Loucy (cell line): Measurements from ENCODE around the gene CACNA1C.

Experiments
- H2AFZ ChIP-seq: fragments of 200-600 bp; sonication (generic); 2 replicates; pipeline ENCODE4 v1.6.0; 2016; ENCODE audit warnings: antibody characterized with exemption, mild to moderate bottlenecking, low read length, moderate library complexity
- H3F3A ChIP-seq: fragments of 200-600 bp; 2 replicates; pipeline ENCODE4 v1.6.0; 2016; ENCODE audit warnings: antibody characterized with exemption, low read depth, mild to moderate bottlenecking
- H3K27me3 ChIP-seq: fragments of 200-600 bp; sonication (generic); 2 replicates; pipeline ENCODE4 v1.6.1; 2014; ENCODE audit warnings: low read length, mild to moderate bottlenecking; ENCODE audit not compliant: insufficient read depth, poor library complexity, severe bottlenecking
- H3K36me3 ChIP-seq: fragments of 200-600 bp; sonication (generic); 2 replicates; pipeline ENCODE4 v1.6.1; 2016; ENCODE audit warnings: low read length; ENCODE audit not compliant: insufficient read depth
- H3K4me1 ChIP-seq: fragments of 200-600 bp; sonication (generic); 2 replicates; pipeline ENCODE4 v1.5.1; 2014; ENCODE audit warnings: low read length, mild to moderate bottlenecking; ENCODE audit not compliant: insufficient read depth, poor library complexity, severe bottlenecking
- H3K4me2 ChIP-seq: fragments of 200-600 bp; sonication (generic); 2 replicates; pipeline ENCODE4 v1.6.0; 2014; ENCODE audit warnings: antibody characterized with exemption, low read length, low read depth, mild to moderate bottlenecking; ENCODE audit not compliant: poor library complexity, severe bottlenecking
- H3K4me3 ChIP-seq: fragments of 200-600 bp; sonication (generic); 2 replicates; pipeline ENCODE4 v1.5.1; 2014; ENCODE audit warnings: low read length, mild to moderate bottlenecking, mixed read lengths; ENCODE audit not compliant: poor library complexity, severe bottlenecking
- H3K79me2 ChIP-seq: fragments of 200-600 bp; sonication (generic); 2 replicates; pipeline ENCODE4 v1.6.1; 2014; ENCODE audit warnings: low read length; ENCODE audit not compliant: insufficient read depth
- H3K9ac ChIP-seq: fragments of 200-600 bp; sonication (generic); 2 replicates; pipeline ENCODE4 v1.6.0; 2014; ENCODE audit warnings: mild to moderate bottlenecking, low read depth, low read length, moderate library complexity; ENCODE audit not compliant: poor library complexity, severe bottlenecking
- H3K9me2 ChIP-seq: fragments of 200-600 bp; sonication (generic); replicated peaks from 2 replicates; pipeline ENCODE4 v1.6.1; 2016; ENCODE audit warnings: low read depth, low read length, mixed read lengths
- H3K9me3 ChIP-seq: fragments of 200-600 bp; sonication (generic); 2 replicates; pipeline ENCODE4 v1.6.1; 2014; ENCODE audit warnings: mild to moderate bottlenecking, antibody characterized with exemption, low read length, low read depth; ENCODE audit not compliant: insufficient read depth
- H4K20me1 ChIP-seq: fragments of 200-600 bp; sonication (generic); 2 replicates; pipeline ENCODE4 v1.6.0; 2014; ENCODE audit warnings: antibody characterized with exemption, low read length, mild to moderate bottlenecking; ENCODE audit not compliant: insufficient read depth, poor library complexity, severe bottlenecking
- CTCF ChIP-seq: fragments of 200-600 bp; sonication (generic); conservative IDR thresholded peaks from 2 replicates; pipeline ENCODE4 v1.5.1; 2014; ENCODE audit warnings: mild to moderate bottlenecking, antibody characterized with exemption, low read length
- EZH2phosphoT487 ChIP-seq: fragments of 200-600 bp; IDR thresholded peaks from 2 replicates; pipeline ENCODE4 v1.6.1; 2018; ENCODE audit warnings: antibody characterized with exemption, mild to moderate bottlenecking, moderate library complexity, borderline replicate concordance

The CACNA1C gene

GRCh38 chr12:2642176-2642892 lies 589.5 kb downstream of the CACNA1C start:
- Histone ChIP-seq H3K4me2 (peak overlapping the region; percentile 47), H4K20me1 (no peaks in the 10 kb centered on the region), H3K4me1 (peaks cover 45% of the 10 kb centered on the region), H3K9me2 (no peaks in the 10 kb centered on the region), H3K36me3 (no peaks in the 10 kb centered on the region), H3K9me3 (no peaks in the 10 kb centered on the region), H3K9ac (no peak overlapping the region), H3K27me3 (no peaks in the 10 kb centered on the region), H2AFZ (no peak overlapping the region), H3K4me3 (no peak overlapping the region), H3K79me2 (no peaks in the 10 kb centered on the region), H3F3A (no peaks in the 10 kb centered on the region)
- TF ChIP-seq CTCF: no peak
- TF ChIP-seq EZH2phosphoT487: no peak

- no peaks in the 10 kb centered on the region for H3F3A ChIP-seq
- no peaks in the 10 kb centered on the region for H3K9me3 ChIP-seq
Measured at GRCh38 chr12:2642896-2643425, 590.2 kb downstream of the CACNA1C start.

GRCh38 chr12:2643576-2644135 lies 590.9 kb downstream of the CACNA1C start:
- Histone ChIP-seq H3K4me1 (peaks cover 45% of the 10 kb centered on the region), H3K9me2 (no peaks in the 10 kb centered on the region), H3K9ac (no peak overlapping the region), H3K4me2 (no peak overlapping the region), H3K79me2 (no peaks in the 10 kb centered on the region), H3K4me3 (no peak overlapping the region), H2AFZ (no peak overlapping the region), H3K9me3 (no peaks in the 10 kb centered on the region), H3K36me3 (no peaks in the 10 kb centered on the region), H4K20me1 (no peaks in the 10 kb centered on the region), H3F3A (no peaks in the 10 kb centered on the region), H3K27me3 (no peaks in the 10 kb centered on the region)
- TF ChIP-seq CTCF (no peak), EZH2phosphoT487 (no peak)

More at GRCh38 chr12:2642896-2643425, 590.2 kb downstream of the CACNA1C start:
- peak overlapping the region; percentile 47 for H3K4me2 ChIP-seq
- no peak overlapping the region for H2AFZ ChIP-seq
- TF ChIP-seq CTCF (no peak), EZH2phosphoT487 (no peak)
- H3K9me2 ChIP-seq: no peaks in the 10 kb centered on the region
- peaks cover 45% of the 10 kb centered on the region for H3K4me1 ChIP-seq
- H3K36me3 ChIP-seq: no peaks in the 10 kb centered on the region
- H3K4me3 ChIP-seq: no peak overlapping the region
- no peaks in the 10 kb centered on the region for H3K79me2 ChIP-seq
- H4K20me1 ChIP-seq: no peaks in the 10 kb centered on the region
- H3K9ac ChIP-seq: no peak overlapping the region
- H3K27me3 ChIP-seq: no peaks in the 10 kb centered on the region
